ENCODE results near the gene FAM8A1.

FAM8A1 gene

GRCh38 chr6:17600527-17601385 is 654 bp downstream of the FAM8A1 start:
- H3K4me3 ChIP-seq (ENCODE audit: control insufficient read depth in 1 of 7, extremely low read depth in 1 of 7, insufficient read depth in 4 of 7, low read depth in 2 of 7, low read length in 6 of 7), result peak overlapping the region; percentile 57 to 88 (median 80)
- CTCF ChIA-PET, result interaction anchor here (0.6 to 4.3 kb wide), 10 partner anchors 8 to 115 kb away, joined by 3 to 17 read pairs (median 4); no protein-coding TSS in a partner anchor
- peaks cover 0 to 8% (median 0%) of the 10 kb centered on the region in 5 experiments for H3K9me3 ChIP-seq (ENCODE audit: control extremely low read depth in 1 of 5, control insufficient read depth in 4 of 5, insufficient read depth in 2 of 5, low read depth in 1 of 5, low read length in 4 of 5)
- no peaks in the 10 kb centered on the region for H3K27me3 ChIP-seq (replicated peaks in 2 of 5; ENCODE audit: control insufficient read depth in 4 of 5, insufficient read depth in 5 of 5, low read length in 4 of 5)
- POLR2A ChIA-PET, result interaction anchor here (0.6 to 1.6 kb wide), 7 partner anchors 11 to 398 kb away, joined by 3 to 6 read pairs (median 3); no protein-coding TSS in a partner anchor
- H3K36me3 ChIP-seq (ENCODE audit: control insufficient read depth in 4 of 4, insufficient read depth in 4 of 4, low read length in 3 of 4), result peaks cover 0 to 17% (median 8%) of the 10 kb centered on the region in 4 experiments
- peak overlapping the region; percentile 74 to 87 for H3K27ac ChIP-seq (ENCODE audit: insufficient read depth in 1 of 2, low read depth in 1 of 2, low read length in 2 of 2, poor library complexity in 1 of 2, severe bottlenecking in 2 of 2)
- peak; percentile 56 to 83 (median 73) for DNase-seq
- WGBS (ENCODE audit: insufficient coverage), result 0% methylated on average over 50 of the region's 77 CpGs
- peaks cover 9 to 24% (median 18%) of the 10 kb centered on the region in 4 experiments for H3K4me1 ChIP-seq (ENCODE audit: control extremely low read depth in 1 of 4, control insufficient read depth in 4 of 4, insufficient read depth in 4 of 4, low read length in 3 of 4)

DNA sequence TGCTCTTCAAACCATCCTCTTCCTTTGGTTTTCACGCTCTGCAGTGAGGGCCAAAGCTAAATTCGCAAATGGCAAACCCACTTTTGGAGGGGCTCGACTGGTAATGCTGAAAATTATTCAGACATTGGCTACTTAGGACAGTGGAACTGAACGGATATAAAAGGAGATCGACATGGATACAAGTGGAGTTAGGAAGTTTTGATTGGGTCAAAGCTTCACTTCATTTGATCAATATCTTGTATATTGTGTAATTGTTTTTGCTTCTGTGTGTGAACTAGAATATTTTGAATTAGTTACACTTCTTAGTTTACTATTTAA is 1.2 kb downstream of the FAM8A1 start:
- Histone ChIP-seq H3K9me3 (ENCODE audit: control extremely low read depth in 1 of 5, control insufficient read depth in 4 of 5, insufficient read depth in 2 of 5, low read depth in 1 of 5, low read length in 4 of 5) (peaks cover 0 to 8% (median 0%) of the 10 kb centered on the region in 5 experiments), H3K27me3 (replicated peaks in 2 of 5; ENCODE audit: control insufficient read depth in 4 of 5, insufficient read depth in 5 of 5, low read length in 4 of 5) (no peaks in the 10 kb centered on the region), H3K36me3 (ENCODE audit: control insufficient read depth in 4 of 4, insufficient read depth in 4 of 4, low read length in 3 of 4) (peaks cover 1 to 18% (median 9%) of the 10 kb centered on the region in 4 experiments), H3K27ac (ENCODE audit: insufficient read depth in 1 of 2, low read depth in 1 of 2, low read length in 2 of 2, poor library complexity in 1 of 2, severe bottlenecking in 2 of 2) (peak overlapping the region; percentile 74 to 87), H3K4me1 (ENCODE audit: control extremely low read depth in 1 of 4, control insufficient read depth in 4 of 4, insufficient read depth in 4 of 4, low read length in 3 of 4) (peaks cover 9 to 24% (median 18%) of the 10 kb centered on the region in 4 experiments), H3K4me3 (ENCODE audit: control insufficient read depth in 1 of 7, extremely low read depth in 1 of 7, insufficient read depth in 4 of 7, low read depth in 2 of 7, low read length in 6 of 7) (peak overlapping the region in 6 of 7 experiments; percentile 57 to 88 (median 80))
- WGBS (ENCODE audit: insufficient coverage), result no CpG with 5 or more reads among the region's 5 CpGs
- ChIA-PET CTCF (interaction anchor here (0.6 to 4.3 kb wide), 8 partner anchors 8 to 53 kb away, joined by 3 to 17 read pairs (median 4); no protein-coding TSS in a partner anchor), POLR2A (interaction anchor here (1.0 to 1.6 kb wide), 3 partner anchors 11 to 105 kb away, joined by 3 to 4 read pairs (median 3); no protein-coding TSS in a partner anchor)
- DNase-seq, result no peak

- Histone ChIP-seq H3K36me3 (ENCODE audit: control insufficient read depth in 4 of 4, insufficient read depth in 4 of 4, low read length in 3 of 4) (peaks cover 9 to 29% (median 13%) of the 10 kb centered on the region in 4 experiments), H3K27ac (ENCODE audit: insufficient read depth in 1 of 2, low read depth in 1 of 2, low read length in 2 of 2, poor library complexity in 1 of 2, severe bottlenecking in 2 of 2) (no peak overlapping the region), H3K27me3 (replicated peaks in 2 of 5; ENCODE audit: control insufficient read depth in 4 of 5, insufficient read depth in 5 of 5, low read length in 4 of 5) (no peaks in the 10 kb centered on the region), H3K4me1 (ENCODE audit: control extremely low read depth in 1 of 4, control insufficient read depth in 4 of 4, insufficient read depth in 4 of 4, low read length in 3 of 4) (peaks cover 9 to 24% (median 18%) of the 10 kb centered on the region in 4 experiments), H3K4me3 (ENCODE audit: control insufficient read depth in 1 of 7, extremely low read depth in 1 of 7, insufficient read depth in 4 of 7, low read depth in 2 of 7, low read length in 6 of 7) (no peak overlapping the region), H3K9me3 (ENCODE audit: control extremely low read depth in 1 of 5, control insufficient read depth in 4 of 5, insufficient read depth in 2 of 5, low read depth in 1 of 5, low read length in 4 of 5) (no peaks in the 10 kb centered on the region)
- POLR2A ChIA-PET, result no interaction called here
- no CpG with 5 or more reads among the region's 1 CpG for WGBS (ENCODE audit: insufficient coverage)
- DNase-seq, result no peak
- CTCF ChIA-PET, result interaction anchor here (1.2 to 4.3 kb wide), 4 partner anchors 9 to 33 kb away, joined by 3 to 17 read pairs (median 4); no protein-coding TSS in a partner anchor
Observed at GRCh38 chr6:17602888-17603287, 2.8 kb downstream of the FAM8A1 start.

GRCh38 chr6:17606606-17607005 is 6.5 kb downstream of the FAM8A1 start:
- Histone ChIP-seq H3K27me3 (replicated peaks in 2 of 5; ENCODE audit: control insufficient read depth in 4 of 5, insufficient read depth in 5 of 5, low read length in 4 of 5) (no peaks in the 10 kb centered on the region), H3K9me3 (ENCODE audit: control extremely low read depth in 1 of 5, control insufficient read depth in 4 of 5, insufficient read depth in 2 of 5, low read depth in 1 of 5, low read length in 4 of 5) (no peaks in the 10 kb centered on the region), H3K4me3 (ENCODE audit: control insufficient read depth in 1 of 7, extremely low read depth in 1 of 7, insufficient read depth in 4 of 7, low read depth in 2 of 7, low read length in 6 of 7) (no peak overlapping the region), H3K4me1 (ENCODE audit: control extremely low read depth in 1 of 4, control insufficient read depth in 4 of 4, insufficient read depth in 4 of 4, low read length in 3 of 4) (peaks cover 3 to 6% (median 6%) of the 10 kb centered on the region in 4 experiments), H3K36me3 (ENCODE audit: control insufficient read depth in 4 of 4, insufficient read depth in 4 of 4, low read length in 3 of 4) (peaks cover 13 to 43% (median 20%) of the 10 kb centered on the region in 4 experiments), H3K27ac (ENCODE audit: insufficient read depth in 1 of 2, low read depth in 1 of 2, low read length in 2 of 2, poor library complexity in 1 of 2, severe bottlenecking in 2 of 2) (no peak overlapping the region)
- CTCF ChIA-PET, result interaction anchor here (0.9 kb wide), 1 partner anchor 17 kb away, joined by 3 read pairs; no protein-coding TSS in a partner anchor
- POLR2A ChIA-PET, result no interaction called here
- no peak for DNase-seq
- WGBS (ENCODE audit: insufficient coverage), result 96% methylated on average over 3 of the region's 4 CpGs

DNA sequence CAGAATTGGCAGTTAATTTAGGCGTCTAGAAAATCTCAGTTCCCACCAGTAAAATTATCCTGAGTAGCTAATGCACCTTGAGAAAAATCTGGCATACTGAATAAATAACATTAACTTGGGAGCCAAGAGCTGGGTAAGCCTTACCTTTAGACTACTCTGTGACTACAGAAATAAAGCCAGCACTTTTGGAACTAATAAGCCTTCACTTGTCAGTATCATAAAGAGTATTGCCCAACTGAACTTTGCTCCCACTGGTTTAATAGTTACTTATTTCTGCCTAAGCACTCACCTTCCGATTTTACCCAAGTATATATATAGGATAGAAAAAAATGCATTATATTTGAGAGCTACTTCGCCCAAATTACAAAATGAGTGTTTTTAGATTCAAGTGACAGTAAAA is 10.7 kb downstream of the FAM8A1 start:
- Histone ChIP-seq H3K4me1 (ENCODE audit: control extremely low read depth in 1 of 4, control insufficient read depth in 4 of 4, insufficient read depth in 4 of 4, low read length in 3 of 4) (no peaks in the 10 kb centered on the region), H3K27ac (ENCODE audit: insufficient read depth in 1 of 2, low read depth in 1 of 2, low read length in 2 of 2, poor library complexity in 1 of 2, severe bottlenecking in 2 of 2) (no peak overlapping the region), H3K36me3 (ENCODE audit: control insufficient read depth in 4 of 4, insufficient read depth in 4 of 4, low read length in 3 of 4) (peaks cover 17 to 36% (median 31%) of the 10 kb centered on the region in 4 experiments), H3K9me3 (ENCODE audit: control extremely low read depth in 1 of 5, control insufficient read depth in 4 of 5, insufficient read depth in 2 of 5, low read depth in 1 of 5, low read length in 4 of 5) (no peaks in the 10 kb centered on the region), H3K4me3 (ENCODE audit: control insufficient read depth in 1 of 7, extremely low read depth in 1 of 7, insufficient read depth in 4 of 7, low read depth in 2 of 7, low read length in 6 of 7) (no peak overlapping the region), H3K27me3 (replicated peaks in 2 of 5; ENCODE audit: control insufficient read depth in 4 of 5, insufficient read depth in 5 of 5, low read length in 4 of 5) (no peaks in the 10 kb centered on the region)
- WGBS (ENCODE audit: insufficient coverage), result 100% methylated on average over 2 of the region's 3 CpGs
- DNase-seq, result no peak
- ChIA-PET CTCF (interaction anchor here (0.6 to 2.8 kb wide), 4 partner anchors 8 to 10 kb away, joined by 3 to 9 read pairs (median 3); partner anchors contain the start of gene FAM8A1), POLR2A (no interaction called here)

DNA sequence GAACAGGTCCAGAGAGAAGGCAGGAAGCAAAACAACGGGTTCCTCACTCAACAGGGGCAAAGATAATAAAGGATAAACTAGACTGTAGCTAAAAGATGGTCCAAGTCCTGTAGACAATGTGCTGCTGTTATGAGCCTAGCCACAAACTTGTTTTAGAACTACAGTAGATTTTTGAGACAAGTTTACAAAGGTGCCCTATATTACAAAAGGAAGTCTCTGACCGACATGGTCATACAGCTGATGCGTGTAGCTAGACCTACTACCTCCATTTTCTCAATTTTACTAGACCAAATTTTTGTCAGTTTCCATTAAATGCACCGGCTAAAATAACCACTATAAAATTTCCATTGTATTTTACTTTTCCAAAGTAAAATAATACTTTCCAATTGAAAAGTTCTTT is 11.9 kb downstream of the FAM8A1 start:
- H3K27me3 ChIP-seq (replicated peaks in 2 of 5; ENCODE audit: control insufficient read depth in 4 of 5, insufficient read depth in 5 of 5, low read length in 4 of 5), result no peaks in the 10 kb centered on the region
- H3K27ac ChIP-seq (ENCODE audit: insufficient read depth in 1 of 2, low read depth in 1 of 2, low read length in 2 of 2, poor library complexity in 1 of 2, severe bottlenecking in 2 of 2), result peak overlapping the region in 1 of 2 experiments; percentile 0
- no peaks in the 10 kb centered on the region for H3K9me3 ChIP-seq (ENCODE audit: control extremely low read depth in 1 of 5, control insufficient read depth in 4 of 5, insufficient read depth in 2 of 5, low read depth in 1 of 5, low read length in 4 of 5)
- H3K4me1 ChIP-seq (ENCODE audit: control extremely low read depth in 1 of 4, control insufficient read depth in 4 of 4, insufficient read depth in 4 of 4, low read length in 3 of 4), result no peaks in the 10 kb centered on the region
- ChIA-PET CTCF (interaction anchor here (1.4 to 2.8 kb wide), 3 partner anchors 9 to 22 kb away, joined by 3 to 9 read pairs (median 4); partner anchors contain the start of gene FAM8A1), POLR2A (interaction anchor here (0.6 to 0.8 kb wide), 2 partner anchors 11 to 55 kb away, joined by 3 read pairs; no protein-coding TSS in a partner anchor)
- no peak for DNase-seq
- H3K4me3 ChIP-seq (ENCODE audit: control insufficient read depth in 1 of 7, extremely low read depth in 1 of 7, insufficient read depth in 4 of 7, low read depth in 2 of 7, low read length in 6 of 7), result no peak overlapping the region
- peaks cover 20 to 40% (median 33%) of the 10 kb centered on the region in 4 experiments for H3K36me3 ChIP-seq (ENCODE audit: control insufficient read depth in 4 of 4, insufficient read depth in 4 of 4, low read length in 3 of 4)
- 96% methylated on average over 3 of the region's 4 CpGs for WGBS (ENCODE audit: insufficient coverage)

Data from common myeloid progenitor, CD34-positive (primary cell).